Peyer's patch (tissue), 4 donors: ENCODE results near the gene PCGF2. TPM values are rescaled to one million over a fixed set of nuclear protein-coding genes. Genes with fewer than 3 reads are reported as not detected.

Experiments
- DNase-seq, 3 donors: peaks; one replicate each; pipeline ENCODE4 v3.0.0-alpha.2; 2017 to 2019
- H3K27ac ChIP-seq, 4 donors: fragments of 200-600 bp; sonication (generic); one replicate each; pipeline ENCODE4 v1.5.1; 2016 to 2019
- H3K27me3 ChIP-seq, 2 donors: fragments of 200-600 bp; sonication (generic); one replicate each; pipeline ENCODE4 v1.5.1; 2019
- H3K36me3 ChIP-seq, 3 donors: fragments of 200-600 bp; sonication (generic); one replicate each; pipeline ENCODE4 v1.5.1; 2016 to 2019
- H3K4me1 ChIP-seq, 4 donors: fragments of 200-600 bp; sonication (generic); one replicate each; pipeline ENCODE4 v1.5.1; 2016 to 2019
- H3K4me3 ChIP-seq, 4 donors: fragments of 200-600 bp; sonication (generic); 1 replicate in 3 of 4; 2 replicates in 1 of 4; pipeline ENCODE4 v1.5.1; 2016 to 2019; ENCODE audit warnings: mild to moderate bottlenecking in 1 of 4
- H3K9me3 ChIP-seq, 4 donors: fragments of 200-600 bp; sonication (generic); one replicate each; pipeline ENCODE4 v1.5.1; 2016 to 2019; ENCODE audit warnings: mild to moderate bottlenecking in 1 of 4
- POLR2A ChIP-seq, 2 donors: fragments of 450-650 bp; IDR thresholded peaks; one replicate each; pipeline ENCODE4 v1.5.1; 2017; ENCODE audit warnings: antibody characterized with exemption in 2 of 2, mild to moderate bottlenecking in 2 of 2, moderate library complexity in 2 of 2
- total RNA-seq, 4 donors: library from RNA; depleted of rRNA; stranded (reverse); fragments of >200 nt; gene quantifications; one replicate each; pipeline ENCODE4 v1.1.0, GENCODE V29; 2016
- TF ChIP-seq, protein P1 (sequence below), 6 experiments: fragments of 450-650 bp in 4 of 6; fragments of 200-600 bp in 2 of 6; sonication (generic) in 1 of 6; IDR thresholded peaks; one replicate each; pipeline ENCODE4 v1.5.1; 2017 to 2019; ENCODE audit warnings: antibody characterized with exemption in 6 of 6, mild to moderate bottlenecking in 3 of 6, moderate library complexity in 1 of 6

The PCGF2 gene
- total RNA-seq, 4 donors from 2014 or later = 8.3 to 41.9 (median 14.5) TPM

DNA sequence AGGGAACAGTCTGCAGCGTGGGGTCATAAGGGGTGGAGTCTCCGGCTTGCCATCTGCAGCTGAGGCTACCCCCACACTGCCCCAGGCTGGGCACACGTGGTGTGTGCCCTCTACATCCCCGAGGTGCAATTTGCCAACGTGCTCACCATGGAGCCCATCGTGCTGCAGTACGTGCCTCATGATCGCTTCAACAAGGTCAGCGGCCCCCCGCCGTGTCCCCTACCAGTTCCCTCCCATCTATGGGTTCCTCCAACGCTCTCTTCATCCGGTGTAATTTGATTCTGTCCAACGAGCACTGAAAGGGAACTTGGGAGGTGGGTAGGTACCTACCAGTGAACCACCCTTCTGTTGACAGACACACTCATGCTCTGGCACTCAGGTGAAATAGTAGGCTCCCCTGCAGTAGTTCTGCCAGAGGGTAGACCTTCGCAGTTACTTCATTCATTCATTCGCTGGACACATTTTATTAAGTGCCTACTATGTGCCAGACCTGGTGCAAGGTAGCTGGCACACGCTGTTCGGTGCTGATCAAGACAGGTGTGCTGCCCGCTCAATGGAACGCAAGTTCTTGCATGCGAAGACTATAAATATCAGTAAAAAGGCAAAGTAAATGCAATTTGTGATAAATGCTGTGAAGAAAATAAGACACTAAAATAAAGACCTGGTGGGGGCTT, 40.3 kb downstream of the PCGF2 start:
- Histone ChIP-seq H3K27me3 (no peaks in the 10 kb centered on the region), H3K27ac (peak overlapping the region in 1 of 4 donors; percentile 96), H3K4me1 (peaks cover 0 to 23% (median 0%) of the 10 kb centered on the region in 4 donors), H3K4me3 (no peak overlapping the region), H3K9me3 (no peaks in the 10 kb centered on the region), H3K36me3 (peaks cover 0 to 53% (median 0%) of the 10 kb centered on the region in 3 donors)
- no peak for DNase-seq
- TF ChIP-seq, protein P1, sequence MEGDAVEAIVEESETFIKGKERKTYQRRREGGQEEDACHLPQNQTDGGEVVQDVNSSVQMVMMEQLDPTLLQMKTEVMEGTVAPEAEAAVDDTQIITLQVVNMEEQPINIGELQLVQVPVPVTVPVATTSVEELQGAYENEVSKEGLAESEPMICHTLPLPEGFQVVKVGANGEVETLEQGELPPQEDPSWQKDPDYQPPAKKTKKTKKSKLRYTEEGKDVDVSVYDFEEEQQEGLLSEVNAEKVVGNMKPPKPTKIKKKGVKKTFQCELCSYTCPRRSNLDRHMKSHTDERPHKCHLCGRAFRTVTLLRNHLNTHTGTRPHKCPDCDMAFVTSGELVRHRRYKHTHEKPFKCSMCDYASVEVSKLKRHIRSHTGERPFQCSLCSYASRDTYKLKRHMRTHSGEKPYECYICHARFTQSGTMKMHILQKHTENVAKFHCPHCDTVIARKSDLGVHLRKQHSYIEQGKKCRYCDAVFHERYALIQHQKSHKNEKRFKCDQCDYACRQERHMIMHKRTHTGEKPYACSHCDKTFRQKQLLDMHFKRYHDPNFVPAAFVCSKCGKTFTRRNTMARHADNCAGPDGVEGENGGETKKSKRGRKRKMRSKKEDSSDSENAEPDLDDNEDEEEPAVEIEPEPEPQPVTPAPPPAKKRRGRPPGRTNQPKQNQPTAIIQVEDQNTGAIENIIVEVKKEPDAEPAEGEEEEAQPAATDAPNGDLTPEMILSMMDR (IDR thresholded peaks at IDR 0.05) = no peak

DNA sequence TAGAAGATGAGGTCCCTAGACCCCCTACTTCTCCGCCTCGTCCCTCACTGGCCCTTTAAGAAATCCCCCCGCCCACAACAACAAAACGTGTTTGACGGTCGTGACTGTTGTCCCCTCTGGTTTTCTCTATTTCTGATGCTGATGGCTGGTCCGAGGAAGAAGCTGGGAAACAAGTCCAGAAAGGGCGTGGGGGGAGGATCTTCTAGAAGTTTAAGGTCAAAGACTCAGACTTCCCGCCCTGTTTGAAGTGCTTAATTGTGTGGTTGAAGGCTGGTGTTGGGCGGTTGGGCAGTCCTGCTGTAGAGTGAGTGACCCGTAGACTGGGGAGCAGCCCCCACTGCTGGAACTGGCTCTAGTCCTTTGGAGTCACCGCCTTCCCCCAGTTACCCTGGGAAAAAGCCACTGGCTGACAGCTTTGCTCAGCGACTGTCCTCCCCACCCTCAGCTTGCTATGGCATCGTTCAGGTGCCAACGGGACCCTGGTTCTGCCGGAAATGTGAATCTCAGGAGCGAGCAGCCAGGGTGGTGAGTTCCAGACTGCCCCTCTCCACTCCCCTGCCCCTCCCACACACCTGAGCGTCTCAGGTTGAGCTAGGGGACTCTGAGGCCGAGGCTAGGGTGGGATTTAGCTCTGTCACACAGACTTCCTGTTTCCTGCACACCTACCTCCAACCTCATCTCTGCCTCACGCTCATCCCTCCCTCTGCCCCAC, 41.5 kb downstream of the PCGF2 start:
- peak in 1 of 3 donors; percentile 31 for DNase-seq
- Histone ChIP-seq H3K9me3 (no peaks in the 10 kb centered on the region), H3K27ac (peak overlapping the region; percentile 89 to 99 (median 97)), H3K36me3 (peaks cover 0 to 41% (median 0%) of the 10 kb centered on the region in 3 donors), H3K4me1 (peaks cover 0 to 24% (median under 1%) of the 10 kb centered on the region in 4 donors), H3K27me3 (no peaks in the 10 kb centered on the region), H3K4me3 (peak overlapping the region; percentile 87 to 97 (median 94))
- TF ChIP-seq, protein P1 (IDR thresholded peaks at IDR 0.05) = no peak
- no peak for TF ChIP-seq POLR2A (IDR thresholded peaks at IDR 0.05)

DNA sequence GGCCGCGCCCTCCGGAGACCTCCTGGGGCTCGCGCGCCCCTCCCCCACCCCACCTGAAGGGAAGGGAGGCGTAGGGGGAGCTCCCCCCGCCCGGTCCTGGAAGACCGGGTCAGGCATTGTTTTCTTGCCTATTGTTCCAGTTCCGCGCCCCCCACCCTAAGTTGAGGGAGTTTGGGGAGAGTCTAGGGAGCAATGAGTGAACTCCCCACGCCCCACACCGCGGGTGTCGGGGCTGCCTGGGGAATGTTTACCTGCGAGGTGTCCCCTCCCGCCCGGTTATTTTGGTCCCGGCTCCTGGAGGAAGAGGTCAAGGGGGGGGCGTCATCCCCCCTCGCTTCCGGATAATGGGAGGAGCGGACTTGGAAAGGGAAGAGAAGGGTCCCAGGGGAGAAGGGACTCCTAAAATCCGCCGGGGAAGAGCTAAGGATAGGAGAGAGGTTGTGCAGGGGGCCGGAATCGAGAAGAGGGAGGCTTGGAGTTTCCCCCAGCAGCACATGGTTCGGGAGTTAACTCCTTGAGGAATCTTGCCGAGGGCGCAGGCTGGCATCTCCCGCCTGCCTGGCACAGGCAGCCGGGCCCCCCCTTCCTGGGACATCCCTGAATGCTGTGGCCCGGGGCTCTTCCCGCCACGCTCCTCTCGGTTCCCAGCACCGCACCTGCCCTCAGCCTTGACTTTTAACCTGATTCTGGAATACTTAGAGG, 42.2 kb downstream of the PCGF2 start:
- peaks cover 0 to 31% (median 4%) of the 10 kb centered on the region in 4 donors for H3K4me1 ChIP-seq
- H3K27ac ChIP-seq = peak overlapping the region; percentile 89 to 99 (median 97)
- H3K4me3 ChIP-seq = peak overlapping the region; percentile 87 to 97 (median 94)
- H3K36me3 ChIP-seq = peaks cover 0 to 35% (median 0%) of the 10 kb centered on the region in 3 donors
- no peaks in the 10 kb centered on the region for H3K9me3 ChIP-seq
- DNase-seq = peak; percentile 59 to 68 (median 68)
- TF ChIP-seq, protein P1 (IDR thresholded peaks at IDR 0.05) = no peak
- H3K27me3 ChIP-seq = no peaks in the 10 kb centered on the region

DNA sequence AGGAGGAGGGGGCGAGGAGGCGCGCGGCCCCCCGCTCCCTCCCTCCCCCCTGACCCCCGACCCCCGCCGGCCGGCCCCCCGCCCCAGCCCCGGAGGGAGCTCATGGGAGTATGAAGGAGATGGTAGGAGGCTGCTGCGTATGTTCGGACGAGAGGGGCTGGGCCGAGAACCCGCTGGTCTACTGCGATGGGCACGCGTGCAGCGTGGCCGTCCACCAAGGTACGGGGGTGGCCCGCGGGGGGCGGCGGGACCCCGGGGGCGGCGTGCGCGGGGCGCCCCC, 42.7 kb downstream of the PCGF2 start:
- Histone ChIP-seq H3K4me3 (peak overlapping the region; percentile 87 to 97 (median 94)), H3K4me1 (peaks cover 0 to 32% (median 4%) of the 10 kb centered on the region in 4 donors), H3K9me3 (no peaks in the 10 kb centered on the region), H3K27ac (peak overlapping the region; percentile 89 to 99 (median 97)), H3K27me3 (no peaks in the 10 kb centered on the region), H3K36me3 (peaks cover 0 to 32% (median 0%) of the 10 kb centered on the region in 3 donors)
- peak in 1 of 3 donors; percentile 68 for DNase-seq
- no peak for TF ChIP-seq POLR2A (IDR thresholded peaks at IDR 0.05)
- TF ChIP-seq, protein P1 (IDR thresholded peaks at IDR 0.05) = no peak

DNA sequence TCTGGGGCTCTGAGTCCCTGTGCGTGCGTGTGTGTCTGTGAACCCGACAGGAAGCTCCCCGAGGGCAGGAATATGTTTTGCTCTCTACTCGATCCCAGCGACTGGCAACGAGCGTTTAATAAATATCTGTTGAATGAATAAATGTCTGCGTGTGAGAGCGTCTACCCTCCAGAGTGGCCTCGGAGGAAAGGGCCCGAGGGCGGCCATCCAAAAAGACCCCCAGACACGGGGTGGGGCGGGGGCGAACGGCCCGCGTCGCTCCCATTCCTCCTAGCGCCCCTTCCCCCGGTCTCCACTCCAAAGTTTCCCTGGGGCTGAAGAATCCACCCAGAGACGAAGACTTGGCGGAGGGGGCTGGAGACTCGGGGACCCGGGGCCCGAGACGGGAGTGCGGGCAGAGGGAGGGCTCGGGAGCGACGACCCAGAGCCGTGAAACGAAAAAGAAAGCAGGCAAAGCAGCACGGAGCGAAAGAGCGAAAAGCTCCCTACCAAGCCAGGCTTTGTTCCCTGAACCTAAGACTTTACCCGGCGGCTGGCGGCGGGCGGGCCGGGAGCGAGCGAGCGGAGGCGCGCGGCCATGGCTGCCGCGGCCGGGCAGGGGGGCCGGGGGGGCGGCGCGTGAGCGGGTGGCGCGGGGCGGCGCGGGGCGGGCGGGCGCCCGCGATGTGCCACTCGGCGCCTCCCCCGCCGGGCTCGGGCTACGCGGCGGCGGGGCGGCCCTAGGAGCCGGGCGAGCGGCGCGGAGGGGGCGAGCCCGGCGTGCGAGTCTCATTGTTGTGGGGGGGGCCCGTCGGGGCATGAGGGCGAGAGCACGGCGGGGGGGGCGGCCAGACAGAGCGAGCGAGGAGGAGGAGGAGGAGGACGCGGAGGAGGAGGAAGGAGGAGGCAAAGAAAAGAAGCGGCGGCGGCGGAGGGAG, 43.3 kb downstream of the PCGF2 start, which contains the start of gene MLLT6:
Gene MLLT6 (plus strand): TSS at position 668 of the 917 bp plus-strand sequence. CDS start 360 bp downstream, outside the sequence.
- Histone ChIP-seq H3K4me3 (peak within 1 kb of the TSS; percentile 87 to 97 (median 94)), H3K9me3 (no peaks in the 10 kb centered on the region), H3K27ac (peak within 1 kb of the TSS; percentile 89 to 99 (median 97)), H3K27me3 (no peaks in the 10 kb centered on the region), H3K36me3 (peaks cover 0 to 26% (median 0%) of the 10 kb centered on the region in 3 donors), H3K4me1 (peaks cover 0 to 36% (median 4%) of the 10 kb centered on the region in 4 donors)
- peak; percentile 79 to 91 (median 86) for DNase-seq
- TF ChIP-seq, protein P1 (IDR thresholded peaks at IDR 0.05) = no peak
- peak in 1 of 2 donors; percentile 35 for TF ChIP-seq POLR2A (IDR thresholded peaks at IDR 0.05)
